GM19239 (cell line): ENCODE measurements around the gene AKT1S1.
A peak's percentile ranks its signal among the peaks of the same experiment; 100 is the strongest.

Source experiments
- DNase-seq: peaks from one replicate; pipeline ENCODE4 v3.0.0; 2011; ENCODE audit warnings: low spot score; ENCODE audit not compliant: insufficient read length
- FAIRE-seq: peaks from 2 replicates; lab custom pipeline; 2011; peaks lifted over from hg19 to GRCh38; lab: Jason Lieb, UNC

AKT1S1 gene

GRCh38 chr19:49857061-49857837 lies 19.9 kb downstream of the AKT1S1 start:
- DNase-seq (no peak), FAIRE-seq (no peak)

GRCh38 chr19:49856574-49857021 lies 20.6 kb downstream of the AKT1S1 start:
- no peak for FAIRE-seq
- no peak for DNase-seq

GRCh38 chr19:49855676-49856573 lies 21.2 kb downstream of the AKT1S1 start:
- FAIRE-seq (no peak), DNase-seq (no peak)

GRCh38 chr19:49855277-49855675 lies 21.9 kb downstream of the AKT1S1 start:
- FAIRE-seq (no peak), DNase-seq (no peak)

DNA sequence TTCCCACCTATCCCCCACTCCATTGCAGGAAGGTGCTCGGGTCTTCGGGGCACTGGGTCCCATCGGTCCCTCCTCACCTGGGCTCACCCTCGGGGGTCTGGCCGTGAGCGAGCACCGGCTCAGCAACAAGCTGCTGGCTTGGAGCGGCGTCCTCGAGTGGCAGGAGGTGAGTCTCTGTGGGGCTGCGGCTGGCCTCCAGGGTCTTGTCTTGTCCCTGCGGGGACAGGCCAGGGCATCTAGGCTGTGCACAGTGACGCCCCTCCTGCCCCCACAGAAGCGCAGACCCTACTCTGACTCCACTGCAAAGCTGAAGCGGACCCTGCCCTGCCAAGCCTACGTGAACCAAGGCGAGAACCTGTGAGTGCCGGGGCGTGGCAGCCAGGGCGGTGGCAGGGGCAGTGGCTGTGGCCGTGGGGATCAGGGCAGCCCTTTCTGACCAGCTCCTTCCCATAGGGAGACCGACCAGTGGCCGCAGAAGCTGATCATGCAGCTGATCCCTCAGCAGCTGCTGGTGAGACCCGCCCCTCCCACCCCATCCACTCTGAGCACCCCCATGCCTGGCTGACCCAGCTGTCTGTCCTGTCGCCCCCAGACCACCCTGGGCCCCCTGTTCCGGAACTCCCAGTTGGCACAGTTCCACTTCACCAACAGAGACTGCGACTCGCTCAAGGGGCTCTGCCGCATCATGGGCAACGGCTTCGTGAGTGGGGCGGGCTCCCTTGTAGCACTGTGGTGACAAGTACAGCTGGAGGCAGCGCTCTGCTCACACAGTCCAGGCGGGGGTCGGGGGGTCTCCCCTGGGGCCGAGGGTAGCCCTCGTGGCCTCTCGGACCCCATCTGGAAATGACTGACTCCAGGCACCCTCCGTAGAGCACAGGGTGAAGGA lies 22.5 kb downstream of the AKT1S1 start:
- FAIRE-seq (no peak), DNase-seq (no peak)

- DNase-seq, result no peak
- no peak for FAIRE-seq
These were observed 23.2 kb downstream of the AKT1S1 start for GRCh38 chr19:49853852-49854377.

GRCh38 chr19:49852631-49853126 lies 24.5 kb downstream of the AKT1S1 start:
- FAIRE-seq (no peak), DNase-seq (no peak)

DNA sequence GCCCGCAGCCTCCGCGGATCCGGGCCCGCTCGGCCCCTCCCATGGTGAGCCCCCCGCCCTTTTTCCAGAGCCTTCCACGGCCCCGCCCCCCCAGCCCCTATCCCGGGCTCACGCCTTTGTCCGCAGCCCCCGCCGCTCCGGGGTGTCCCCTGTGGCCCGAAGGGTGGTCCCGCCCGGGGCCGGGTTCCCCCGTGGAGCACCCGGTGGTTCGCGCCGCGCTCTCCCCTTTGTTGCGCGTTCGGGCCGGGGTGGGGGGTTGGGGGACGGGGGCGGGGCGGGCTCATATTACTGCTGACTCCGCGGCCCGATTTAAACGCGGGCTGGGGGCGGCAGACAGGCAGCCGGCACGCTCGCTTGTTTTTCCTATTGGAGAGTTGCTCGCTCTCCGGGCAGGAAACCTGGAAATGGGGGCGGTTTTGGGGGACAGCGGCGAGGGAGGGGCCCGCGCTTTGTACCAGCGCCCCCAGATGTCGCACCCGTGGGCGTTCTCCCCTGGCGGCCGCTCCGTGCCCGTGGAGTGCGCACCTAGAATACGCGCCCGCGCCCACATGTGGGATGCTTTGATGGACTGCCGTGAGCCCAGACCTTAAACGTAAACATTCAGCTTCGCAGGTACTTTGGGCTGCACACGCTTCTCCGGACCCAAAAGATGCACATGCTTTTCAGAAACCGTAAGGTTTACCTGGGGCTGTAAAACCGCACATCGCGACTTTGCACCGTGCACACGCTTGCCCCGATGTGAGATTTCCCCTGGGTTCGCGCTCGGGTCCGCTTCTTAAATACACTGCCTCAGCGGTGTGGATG lies 25.5 kb downstream of the AKT1S1 start:
- no peak for FAIRE-seq
- DNase-seq, result no peak

GRCh38 chr19:49850487-49851342 lies 26.4 kb downstream of the AKT1S1 start, which contains the start of gene PTOV1:
PTOV1 (plus strand) TSS chr19:49851159.
- peak; percentile 97 for DNase-seq
- FAIRE-seq, result peak; percentile 88

- no peak for DNase-seq
- FAIRE-seq, result no peak
These were observed 27.0 kb downstream of the AKT1S1 start for GRCh38 chr19:49850221-49850486.

- FAIRE-seq, result no peak
- DNase-seq, result no peak
These were observed 27.5 kb downstream of the AKT1S1 start for GRCh38 chr19:49849433-49850220.

GRCh38 chr19:49848938-49849337 lies 28.2 kb downstream of the AKT1S1 start:
- DNase-seq (no peak), FAIRE-seq (no peak)

DNA sequence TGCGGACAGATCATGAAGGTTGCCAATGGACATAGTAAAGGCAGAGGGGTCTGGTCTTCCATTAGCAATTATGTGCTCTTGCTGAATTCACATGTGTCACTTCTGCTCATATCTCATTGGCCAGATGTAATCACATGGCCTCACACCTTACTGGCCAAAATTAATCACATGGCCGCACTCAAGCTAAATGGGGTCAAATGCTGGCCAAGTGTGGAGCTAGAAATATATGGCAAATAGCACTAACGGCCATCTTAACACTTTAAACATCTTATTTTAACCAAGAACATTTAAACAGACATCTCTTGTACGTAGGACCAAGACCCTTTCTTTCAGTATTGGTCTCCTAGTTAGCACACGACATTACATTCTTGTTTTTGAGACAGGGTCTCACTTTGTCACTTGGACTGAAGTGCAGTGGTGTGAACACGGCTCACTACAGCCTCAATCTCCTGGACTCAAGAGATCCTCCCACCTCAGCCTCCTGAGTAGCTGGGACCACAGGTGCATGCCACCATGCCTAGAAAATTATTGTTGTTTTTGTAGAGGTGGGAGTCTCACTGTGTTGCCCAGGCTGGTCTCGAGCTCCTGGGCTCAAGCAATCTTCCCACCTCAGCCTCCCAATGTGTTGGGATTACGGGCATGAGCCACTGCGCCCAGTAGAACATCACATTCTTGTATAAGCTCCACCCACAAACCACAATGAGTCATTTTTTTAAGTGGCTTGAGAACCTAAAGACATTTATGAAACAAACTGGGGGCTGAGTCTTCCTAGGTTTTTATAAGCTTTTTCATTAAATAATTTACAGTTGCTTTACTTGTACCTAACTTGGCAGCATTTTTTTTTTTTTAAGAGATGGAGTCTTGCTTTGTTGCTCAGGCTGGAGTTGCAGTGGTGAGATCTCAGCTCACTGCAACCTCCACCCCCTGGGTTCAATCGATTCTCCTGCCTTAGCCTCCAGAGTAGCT lies 29.1 kb downstream of the AKT1S1 start:
- no peak for DNase-seq
- no peak for FAIRE-seq

- DNase-seq (no peak), FAIRE-seq (no peak)
These were observed 30.7 kb downstream of the AKT1S1 start for GRCh38 chr19:49846408-49846807.

GRCh38 chr19:49845414-49845813 lies 31.7 kb downstream of the AKT1S1 start:
- no peak for FAIRE-seq

More at GRCh38 chr19:49845414-49845813, 31.7 kb downstream of the AKT1S1 start:
- no peak for DNase-seq
